ENCODE data around the gene REEP6.
"Not testable (repeated sequence)": the region's sequence is repeated elsewhere in the genome, so short reads cannot be mapped to it uniquely, and the experiment has no call there.

REEP6 gene

DNA sequence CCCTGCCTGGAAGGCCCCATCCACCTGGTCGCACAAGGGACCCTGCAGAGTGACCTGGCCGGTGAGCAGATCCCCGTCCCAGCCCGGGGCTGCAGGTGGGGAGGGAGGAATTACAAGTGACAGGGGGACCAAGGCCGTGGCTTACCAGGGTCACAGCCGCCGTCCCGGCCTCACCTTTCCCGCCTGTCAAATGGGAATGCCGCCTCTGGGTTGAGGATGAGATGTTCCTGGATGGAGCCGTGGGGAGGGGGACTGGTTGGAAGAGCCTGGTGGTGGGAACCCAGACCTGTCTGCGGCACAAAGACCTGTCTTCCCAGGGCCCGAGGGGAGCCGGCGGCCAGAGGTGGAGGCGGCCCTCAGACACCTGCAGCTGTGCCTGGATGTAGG, 38.4 kb downstream of the REEP6 start:
- in situ Hi-C loops (cut with MboI; ENCODE audit: low pct_unique_long_range_greater_than_20kb, low sequenced_read_pairs): no loop called here
- no peak for DNase-seq

DNA sequence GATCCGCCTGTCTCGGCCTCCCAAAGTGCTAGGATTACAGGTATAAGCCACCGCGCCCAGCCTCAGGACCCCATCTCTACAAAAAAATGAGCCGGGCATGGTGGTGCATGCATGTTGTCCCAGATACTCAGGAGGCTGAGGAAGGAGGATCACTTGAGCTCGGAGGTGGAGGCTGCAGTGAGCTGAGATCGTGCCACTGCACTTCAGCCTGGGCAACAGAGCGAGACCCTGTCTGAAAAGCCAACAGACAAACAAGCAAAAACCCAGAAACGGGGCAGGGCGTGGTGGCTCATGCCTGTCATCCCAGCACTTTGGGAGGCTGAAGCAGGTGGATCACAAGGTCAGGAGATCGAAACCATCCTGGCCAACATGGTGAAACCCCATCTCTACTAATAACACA, 39.9 kb downstream of the REEP6 start:
- in situ Hi-C loops (cut with MboI; ENCODE audit: low pct_unique_long_range_greater_than_20kb, low sequenced_read_pairs): not testable (repeated sequence)

DNA sequence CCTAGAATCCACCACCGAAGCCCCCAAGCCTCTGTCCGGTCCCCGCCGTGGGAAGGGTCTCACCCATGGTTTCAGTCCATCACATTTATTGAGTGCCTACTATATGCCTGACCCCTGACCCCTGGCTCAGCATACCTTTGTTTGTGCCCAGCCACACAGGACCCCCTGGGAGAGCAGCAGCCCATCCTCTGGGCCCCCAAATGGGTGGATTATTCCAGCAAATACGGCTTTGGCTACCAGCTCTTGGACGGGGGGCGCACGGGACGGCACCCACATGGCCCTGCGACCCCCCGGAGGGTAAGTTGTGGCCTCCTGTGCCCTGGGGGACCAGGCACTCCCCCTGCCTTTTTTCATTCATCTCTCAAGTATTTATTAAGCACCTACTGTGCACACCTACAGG, 40.6 kb downstream of the REEP6 start:
- DNase-seq: no peak
- in situ Hi-C loops (cut with MboI; ENCODE audit: low pct_unique_long_range_greater_than_20kb, low sequenced_read_pairs): no loop called here

More for the DNA sequence above, 39.9 kb downstream of the REEP6 start:
- not testable (repeated sequence) for DNase-seq

DNA sequence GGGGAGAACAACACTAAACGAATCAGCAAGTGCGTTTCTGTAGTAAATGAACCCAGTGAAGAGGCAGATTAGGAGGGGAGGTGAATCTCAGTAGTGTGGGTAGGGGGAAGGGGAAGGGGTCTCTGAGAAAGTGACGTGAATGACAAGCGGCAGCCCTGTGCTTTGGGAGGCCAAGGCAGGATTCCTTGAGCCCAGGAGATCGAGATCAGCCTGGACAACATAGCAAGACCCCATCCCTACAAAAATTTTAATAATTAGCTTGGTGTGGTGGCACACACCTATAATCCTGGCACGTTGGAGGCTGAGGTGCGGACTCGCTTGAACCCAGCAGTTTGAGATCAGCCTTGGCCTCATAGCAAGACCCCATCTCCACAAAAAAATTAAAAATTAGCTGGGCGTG, 41.0 kb downstream of the REEP6 start:
- DNase-seq: no peak
- in situ Hi-C loops (cut with MboI; ENCODE audit: low pct_unique_long_range_greater_than_20kb, low sequenced_read_pairs): no loop called here

DNA sequence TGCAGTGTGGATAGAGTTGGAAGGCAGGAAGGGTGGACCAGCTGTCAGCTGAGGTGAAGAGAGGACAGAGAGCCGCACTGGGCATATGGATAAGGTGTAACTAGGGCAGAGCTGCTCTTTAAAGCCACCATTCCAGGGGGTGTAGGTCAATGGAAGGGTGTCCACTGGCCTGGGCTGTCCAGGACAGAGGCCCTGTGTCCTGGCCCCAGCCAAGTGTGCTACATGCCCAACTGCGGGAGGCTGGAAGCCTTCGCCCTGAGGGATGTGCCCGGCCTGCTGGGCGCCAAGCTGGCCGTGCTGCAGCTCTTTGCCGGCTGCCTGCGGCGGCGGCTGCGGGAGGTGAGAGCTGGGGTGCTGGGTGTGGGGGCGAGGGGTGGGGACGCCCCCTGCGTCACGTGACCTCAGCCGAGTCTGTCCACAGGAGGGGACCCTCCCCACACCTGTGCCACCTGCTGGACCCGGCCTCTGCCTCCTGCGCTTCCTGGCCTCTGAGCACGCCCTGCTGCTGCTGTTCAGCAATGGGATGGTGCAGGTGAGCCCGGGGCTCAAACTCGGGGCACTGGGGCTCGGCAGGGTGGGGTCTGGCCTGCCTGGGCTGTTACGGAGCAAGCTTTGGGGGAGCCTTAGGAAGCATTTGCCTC, 42.6 kb downstream of the REEP6 start:
- in situ Hi-C loops (cut with MboI; ENCODE audit: low pct_unique_long_range_greater_than_20kb, low sequenced_read_pairs): no loop called here
- DNase-seq: no peak

DNA sequence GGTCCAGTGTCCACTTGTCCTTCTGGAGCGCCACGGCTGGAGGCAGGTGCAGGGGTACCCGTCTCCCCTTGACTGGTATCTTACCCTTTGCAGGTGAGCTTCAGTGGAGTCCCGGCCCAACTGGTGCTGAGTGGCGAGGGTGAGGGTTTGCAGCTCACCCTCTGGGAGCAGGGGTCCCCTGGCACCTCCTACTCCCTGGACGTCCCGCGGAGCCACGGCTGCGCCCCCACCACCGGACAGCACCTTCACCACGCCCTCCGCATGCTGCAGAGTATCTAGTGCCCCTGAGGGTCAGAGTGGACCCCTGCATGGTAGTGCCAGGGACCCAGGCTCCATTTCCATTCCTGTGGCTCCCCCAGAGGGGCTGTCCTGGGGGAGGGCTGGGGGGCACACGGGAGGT, 44.0 kb downstream of the REEP6 start:
- in situ Hi-C loops (cut with MboI; ENCODE audit: low pct_unique_long_range_greater_than_20kb, low sequenced_read_pairs): no loop called here
- DNase-seq: no peak

DNA sequence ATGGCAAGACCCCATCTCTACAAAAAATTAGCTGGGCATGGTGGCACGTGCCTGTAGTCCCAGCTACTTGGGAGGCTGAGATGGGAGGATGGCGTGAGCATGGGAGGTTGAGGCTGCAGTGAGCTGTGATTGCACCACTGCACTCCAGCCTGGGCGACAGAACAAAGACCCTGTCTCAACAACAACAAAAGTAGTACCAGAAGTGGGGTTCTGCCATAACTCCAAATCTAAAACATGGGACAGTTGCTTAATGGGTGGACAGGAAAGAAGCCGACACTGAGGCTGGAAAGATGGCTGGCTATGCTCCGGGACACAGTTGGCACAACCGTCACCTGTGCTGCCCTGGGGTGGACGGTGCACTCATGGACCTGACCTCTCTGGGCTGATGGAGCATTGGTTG, 44.7 kb downstream of the REEP6 start:
- DNase-seq; in situ Hi-C loops (cut with MboI; ENCODE audit: low pct_unique_long_range_greater_than_20kb, low sequenced_read_pairs): not testable (repeated sequence)

DNA sequence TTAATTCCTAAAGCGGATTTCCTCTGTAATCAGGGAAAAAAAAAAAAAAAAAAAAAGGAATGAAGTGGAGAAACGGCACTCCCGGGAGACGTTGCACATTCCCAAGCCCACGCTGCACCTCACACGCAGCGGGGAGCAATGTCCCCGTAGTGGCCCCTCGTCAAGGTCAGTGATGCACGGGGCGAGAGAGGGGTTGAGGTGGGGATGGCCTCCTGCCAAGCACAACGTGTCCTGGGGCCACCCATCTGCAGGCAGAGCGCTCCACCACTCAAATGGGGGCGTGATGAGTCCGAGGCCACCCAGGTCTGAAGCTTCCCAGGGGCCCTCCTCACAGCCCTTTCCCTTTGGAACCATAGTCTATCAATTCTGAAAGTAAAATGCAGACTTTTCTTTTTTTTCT, 48.0 kb downstream of the REEP6 start:
- in situ Hi-C loops (cut with MboI; ENCODE audit: low pct_unique_long_range_greater_than_20kb, low sequenced_read_pairs): no loop called here
- DNase-seq: no peak

DNA sequence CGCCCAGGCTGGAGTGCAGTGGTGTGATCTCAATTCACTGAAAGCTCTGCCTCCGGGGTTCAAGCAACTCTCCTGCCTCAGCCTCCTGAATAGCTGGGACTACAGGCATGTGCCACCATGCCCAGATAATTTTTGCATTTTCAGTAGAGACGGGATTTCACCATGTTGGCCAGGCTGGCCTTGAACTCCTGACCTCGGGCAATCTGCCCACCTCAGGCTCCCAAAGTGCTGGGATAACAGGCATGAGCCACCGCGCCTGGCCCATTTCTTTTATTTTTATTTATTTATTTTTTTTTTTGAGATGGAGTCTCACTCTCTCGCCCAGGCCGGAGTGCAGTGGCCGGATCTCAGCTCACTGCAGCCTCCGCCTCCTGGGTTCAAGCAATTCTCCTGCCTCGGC, 48.8 kb downstream of the REEP6 start:
- in situ Hi-C loops (cut with MboI; ENCODE audit: low pct_unique_long_range_greater_than_20kb, low sequenced_read_pairs): not testable (repeated sequence)

DNA sequence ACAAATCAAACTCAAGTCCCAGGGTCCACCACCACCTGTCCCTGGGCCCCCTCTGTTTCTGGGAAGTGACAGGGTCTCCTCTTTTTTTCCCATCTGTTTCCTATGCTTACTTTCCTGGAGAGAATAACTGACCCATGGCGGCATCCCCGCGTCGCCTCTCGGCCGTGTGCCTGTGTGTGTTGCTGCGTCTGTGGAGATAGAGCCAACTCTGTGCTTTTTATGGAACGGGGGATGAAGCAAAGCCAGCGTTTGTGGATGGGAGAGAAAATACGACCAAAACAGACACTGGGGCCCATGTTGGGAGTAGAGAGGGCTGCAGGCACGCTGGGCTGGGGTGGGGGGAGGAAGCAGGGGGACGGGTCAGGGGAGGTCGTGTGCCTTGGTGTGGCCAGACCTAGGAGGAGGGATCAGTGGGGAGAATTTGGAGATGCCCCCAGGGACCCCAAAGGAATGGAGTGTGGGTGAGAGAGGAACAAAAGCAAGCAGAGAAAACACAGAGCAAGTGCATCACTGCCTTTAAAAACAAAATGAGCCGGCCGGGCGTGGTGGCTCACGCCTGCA, 49.5 kb downstream of the REEP6 start:
- in situ Hi-C loops (cut with MboI; ENCODE audit: low pct_unique_long_range_greater_than_20kb, low sequenced_read_pairs): no loop called here
- no peak for DNase-seq

More for the DNA sequence above, 48.8 kb downstream of the REEP6 start:
- not testable (repeated sequence) for DNase-seq

Data from KBM-7 (cell line).